ENCODE measurements around the gene ATG4B. TPM values are rescaled to one million over a fixed set of nuclear protein-coding genes. Genes with fewer than 3 reads are reported as not detected.

ATG4B gene
- polyA plus RNA-seq, 1 experiment, result 122 TPM

- peak; percentile 48 for TF ChIP-seq CTCF (IDR thresholded peaks at IDR 0.05; ENCODE audit: insufficient read depth, low read depth, low read length)
- CTCF ChIA-PET, result interaction anchor here (0.8 to 3.4 kb wide), 13 partner anchors 10 to 851 kb away, joined by 3 to 18 read pairs (median 6); partner anchors contain the start of gene D2HGDH
- DNase-seq (ENCODE audit: low read depth), result peak; percentile 9
- Histone ChIP-seq H3K27me3 (ENCODE audit: control insufficient read depth, insufficient read depth, low read length) (no peaks in the 10 kb centered on the region), H3K36me3 (ENCODE audit: control insufficient read depth, insufficient read depth, low read length) (no peaks in the 10 kb centered on the region; the same call in 1 of the 2 replicates), H3K4me3 (ENCODE audit: low read depth, low read length) (peak overlapping the region; percentile 87)
- POLR2A ChIA-PET, result interaction anchor here (0.5 kb wide), 1 partner anchor 10 kb away, joined by 7 read pairs; no protein-coding TSS in a partner anchor
These were observed 64.9 kb downstream of the ATG4B start for GRCh38 chr2:241702155-241703031.

DNA sequence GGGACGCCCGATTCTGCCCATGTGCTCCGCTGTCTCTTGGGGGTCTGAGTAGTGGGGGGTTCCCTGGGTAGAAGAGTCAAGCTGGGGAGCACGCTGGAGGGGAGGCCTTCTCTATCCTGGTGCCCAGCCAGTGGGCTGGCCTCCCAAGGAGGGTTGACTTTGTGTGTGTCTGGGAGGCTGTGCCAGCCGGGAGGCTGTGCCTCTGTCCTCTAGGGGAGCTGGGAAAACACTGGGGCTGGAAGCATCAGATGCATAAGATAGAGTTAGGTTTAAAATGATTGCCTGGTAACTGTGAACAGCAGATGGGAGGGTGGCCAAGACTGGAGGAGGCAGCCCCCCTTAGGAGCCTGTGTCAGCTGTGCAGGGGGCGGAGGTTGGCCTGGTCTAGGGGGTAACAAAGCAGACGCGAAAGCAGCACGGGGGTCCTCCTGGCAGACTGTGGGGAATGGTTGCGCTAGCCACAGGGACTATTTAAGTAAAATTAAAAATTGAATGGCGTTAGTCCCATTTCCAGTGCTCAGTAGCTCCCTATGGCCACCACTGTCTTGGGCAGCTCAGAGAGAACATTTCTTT, 65.6 kb downstream of the ATG4B start:
- POLR2A ChIA-PET, result no interaction called here
- H3K27me3 ChIP-seq (ENCODE audit: control insufficient read depth, insufficient read depth, low read length), result no peaks in the 10 kb centered on the region
- H3K4me3 ChIP-seq (ENCODE audit: low read depth, low read length), result peak overlapping the region; percentile 87
- no peak for TF ChIP-seq CTCF (IDR thresholded peaks at IDR 0.05; ENCODE audit: insufficient read depth, low read depth, low read length)
- no peak for DNase-seq (ENCODE audit: low read depth)
- no peaks in the 10 kb centered on the region; the same call in 1 of the 2 replicates for H3K36me3 ChIP-seq (ENCODE audit: control insufficient read depth, insufficient read depth, low read length)
- CTCF ChIA-PET, result interaction anchor here (0.8 to 3.4 kb wide), 11 partner anchors 9 to 852 kb away, joined by 3 to 18 read pairs (median 6); partner anchors contain the start of gene D2HGDH

DNA sequence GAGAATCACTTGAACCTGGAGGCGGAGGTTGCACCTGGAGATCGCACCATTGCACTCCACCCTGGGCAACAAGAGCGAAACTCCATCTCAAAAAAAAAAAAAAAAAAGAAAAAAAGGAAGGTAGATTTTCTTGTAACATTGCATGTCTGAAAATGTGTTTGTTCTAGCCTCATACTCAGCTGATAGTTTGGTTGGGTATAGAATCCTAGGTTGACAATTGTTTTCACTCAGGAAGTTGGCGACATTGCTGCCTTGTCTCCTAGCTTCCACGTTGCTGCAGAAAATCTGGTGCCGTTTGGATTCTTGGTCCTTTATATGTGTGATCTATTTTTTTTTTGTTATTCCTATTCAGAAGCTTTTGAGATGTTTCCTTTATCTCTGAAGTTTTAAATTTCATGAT, 69.0 kb downstream of the ATG4B start:
- H3K27me3 ChIP-seq (ENCODE audit: control insufficient read depth, insufficient read depth, low read length), result no peaks in the 10 kb centered on the region
- H3K36me3 ChIP-seq (ENCODE audit: control insufficient read depth, insufficient read depth, low read length), result peaks cover 6% of the 10 kb centered on the region
- DNase-seq (ENCODE audit: low read depth), result no peak
- CTCF ChIA-PET, result no interaction called here
- TF ChIP-seq CTCF (IDR thresholded peaks at IDR 0.05; ENCODE audit: insufficient read depth, low read depth, low read length), result no peak
- POLR2A ChIA-PET, result no interaction called here
- no peak overlapping the region for H3K4me3 ChIP-seq (ENCODE audit: low read depth, low read length)

DNA sequence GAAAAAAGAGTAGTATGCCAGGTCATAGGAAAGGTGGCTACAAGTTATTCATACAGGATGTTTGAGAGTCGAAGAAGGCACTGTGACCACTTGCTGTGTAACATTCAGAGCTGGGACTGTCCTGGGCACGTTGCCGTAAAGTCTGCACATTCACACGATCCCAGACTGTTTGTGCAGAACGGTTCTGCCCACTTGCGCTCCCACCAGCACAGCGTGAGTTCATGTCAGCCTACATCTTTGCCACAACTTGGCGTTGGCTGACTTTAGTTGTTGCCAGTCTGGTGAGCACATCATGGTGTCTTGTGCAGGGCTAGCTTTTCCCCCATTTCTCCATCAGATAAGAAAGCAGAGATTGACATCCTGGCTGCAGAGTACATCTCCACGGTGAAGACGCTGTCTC, 71.4 kb downstream of the ATG4B start:
- TF ChIP-seq CTCF (IDR thresholded peaks at IDR 0.05; ENCODE audit: insufficient read depth, low read depth, low read length), result no peak
- POLR2A ChIA-PET, result no interaction called here
- H3K27me3 ChIP-seq (ENCODE audit: control insufficient read depth, insufficient read depth, low read length), result no peaks in the 10 kb centered on the region
- H3K4me3 ChIP-seq (ENCODE audit: low read depth, low read length), result no peak overlapping the region
- CTCF ChIA-PET, result no interaction called here
- DNase-seq (ENCODE audit: low read depth), result no peak
- H3K36me3 ChIP-seq (ENCODE audit: control insufficient read depth, insufficient read depth, low read length), result peaks cover 9% of the 10 kb centered on the region

GRCh38 chr2:241719093-241719492, 81.6 kb downstream of the ATG4B start:
- no peak for DNase-seq (ENCODE audit: low read depth)
- H3K36me3 ChIP-seq (ENCODE audit: control insufficient read depth, insufficient read depth, low read length), result peaks cover 32% of the 10 kb centered on the region
- CTCF ChIA-PET, result interaction anchor here (2.1 kb wide), 1 partner anchor 16 kb away, joined by 5 read pairs; no protein-coding TSS in a partner anchor
- TF ChIP-seq CTCF (IDR thresholded peaks at IDR 0.05; ENCODE audit: insufficient read depth, low read depth, low read length), result no peak
- POLR2A ChIA-PET, result no interaction called here
- no peak overlapping the region for H3K4me3 ChIP-seq (ENCODE audit: low read depth, low read length)
- no peaks in the 10 kb centered on the region for H3K27me3 ChIP-seq (ENCODE audit: control insufficient read depth, insufficient read depth, low read length)
